Smooth muscle cell (in vitro differentiated cells): ENCODE data around the gene ABCC8. TPM values are rescaled to one million over a fixed set of nuclear protein-coding genes. Genes with fewer than 3 reads are reported as not detected.

Experiments
- DNase-seq: peaks from one replicate; lab custom pipeline; 2025; ENCODE audit not compliant: unreplicated experiment; lab: John Stamatoyannopoulos, UW
- H2AFZ ChIP-seq: fragments of 200-600 bp; sonication (generic); 2 replicates; pipeline ENCODE4 v1.6.0; 2016; ENCODE audit warnings: antibody characterized with exemption, low read depth, mild to moderate bottlenecking
- H3F3A ChIP-seq: fragments of 200-600 bp; sonication (generic); 2 replicates; pipeline ENCODE4 v1.6.0; 2017; ENCODE audit warnings: antibody characterized with exemption, low read depth
- H3K27ac ChIP-seq: fragments of 200-600 bp; sonication (generic); 2 replicates; pipeline ENCODE4 v1.5.1; 2016; ENCODE audit warnings: low read depth, mild to moderate bottlenecking
- H3K27me3 ChIP-seq: fragments of 200-600 bp; sonication (generic); 2 replicates; pipeline ENCODE4 v1.6.1; 2016; ENCODE audit warnings: low read depth, mild to moderate bottlenecking
- H3K36me3 ChIP-seq: fragments of 200-600 bp; sonication (generic); 2 replicates; pipeline ENCODE4 v1.5.1; 2016; ENCODE audit warnings: low read depth
- H3K4me1 ChIP-seq: fragments of 200-600 bp; sonication (generic); 2 replicates; pipeline ENCODE4 v1.5.1; 2016; ENCODE audit warnings: low read depth
- H3K4me2 ChIP-seq: fragments of 200-600 bp; sonication (generic); 2 replicates; pipeline ENCODE4 v1.6.0; 2016; ENCODE audit warnings: mild to moderate bottlenecking
- H3K4me3 ChIP-seq: fragments of 200-600 bp; sonication (generic); 2 replicates; pipeline ENCODE4 v1.5.1; 2016; ENCODE audit warnings: mild to moderate bottlenecking
- H3K79me2 ChIP-seq: fragments of 200-600 bp; sonication (generic); 2 replicates; pipeline ENCODE4 v1.6.0; 2016; ENCODE audit warnings: low read depth, mild to moderate bottlenecking
- H3K9ac ChIP-seq: fragments of 200-600 bp; sonication (generic); 2 replicates; pipeline ENCODE4 v1.6.0; 2016; ENCODE audit warnings: low read depth
- H3K9me3 ChIP-seq: fragments of 200-600 bp; sonication (generic); replicated peaks from 2 replicates; pipeline ENCODE4 v1.5.1; 2016; ENCODE audit warnings: low read depth
- H4K20me1 ChIP-seq: fragments of 200-600 bp; sonication (generic); 2 replicates; pipeline ENCODE4 v1.6.0; 2016; ENCODE audit warnings: low read depth
- CTCF ChIP-seq: fragments of 200-600 bp; sonication (generic); IDR thresholded peaks from 2 replicates; pipeline ENCODE4 v1.5.1; 2017; ENCODE audit warnings: borderline replicate concordance, mild to moderate bottlenecking, antibody characterized with exemption; ENCODE audit not compliant: insufficient read depth, poor library complexity, severe bottlenecking
- WGBS: methylation state at CpG from one replicate; pipeline ENCODE4 v1.1.7; 2016; ENCODE audit warnings: low lambda C conversion rate; 5-methylcytosine and 5-hydroxymethylcytosine counted together
- polyA plus RNA-seq: library from polyadenylated mRNA; unstranded; fragments of >200 nt; fragmentation: Nextera tagmentation; extraction: Ambion mirVana; gene quantifications from 2 replicates; pipeline ENCODE4 v1.2.1, GENCODE V29; 2016
- total RNA-seq: library from RNA; depleted of rRNA; stranded (reverse); fragments of >200 nt; gene quantifications from 2 replicates; pipeline ENCODE4 v1.2.3, GENCODE V29; 2014

The ABCC8 gene
- total and polyA plus RNA-seq, 2 experiments from 2014 or later = not detected

- Histone ChIP-seq H3K36me3 (peaks cover 35% of the 10 kb centered on the region), H3F3A (no peaks in the 10 kb centered on the region), H2AFZ (no peak overlapping the region), H3K27me3 (no peaks in the 10 kb centered on the region), H3K4me1 (no peaks in the 10 kb centered on the region), H3K9ac (no peak overlapping the region), H3K79me2 (no peaks in the 10 kb centered on the region), H3K9me3 (peaks cover 3% of the 10 kb centered on the region), H3K27ac (no peak overlapping the region), H3K4me2 (no peak overlapping the region), H3K4me3 (no peak overlapping the region), H4K20me1 (no peaks in the 10 kb centered on the region)
- no peak for TF ChIP-seq CTCF
- no peak for DNase-seq
- 83% methylated on average over 3 of the region's 3 CpGs for WGBS
Measured at GRCh38 chr11:17371614-17372013, 105.0 kb downstream of the ABCC8 start.

DNA sequence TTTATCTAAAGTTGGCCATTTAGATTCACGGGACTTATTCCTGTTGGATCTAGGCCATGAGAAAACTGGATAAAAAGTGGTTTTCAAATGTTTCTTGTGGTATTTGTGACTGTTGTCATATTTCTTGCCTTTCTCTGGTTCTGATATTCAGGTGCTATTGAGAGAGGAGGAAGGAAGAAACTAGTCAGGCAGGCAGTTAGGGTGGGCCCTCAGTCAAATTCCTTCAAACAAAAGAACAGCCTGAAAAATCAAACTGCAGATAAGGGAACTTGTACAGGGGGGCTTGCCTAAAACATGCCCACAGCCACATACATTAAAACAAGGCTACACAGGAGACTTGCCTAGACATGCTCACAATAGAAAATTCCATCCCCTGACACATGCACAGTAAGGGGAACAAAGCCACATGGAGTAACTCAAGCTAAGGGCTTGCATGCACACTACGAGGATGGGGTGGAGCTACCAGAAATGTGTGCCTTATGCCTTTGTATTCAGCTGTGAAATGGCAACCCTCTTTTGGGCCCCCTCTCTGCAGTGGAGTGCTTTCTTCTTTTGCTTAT lies 106.9 kb downstream of the ABCC8 start:
- Histone ChIP-seq H3K27me3 (no peaks in the 10 kb centered on the region), H3K4me3 (no peak overlapping the region), H3K4me1 (no peaks in the 10 kb centered on the region), H3K9me3 (peaks cover 3% of the 10 kb centered on the region), H3K36me3 (peaks cover 35% of the 10 kb centered on the region), H2AFZ (no peak overlapping the region), H4K20me1 (no peaks in the 10 kb centered on the region), H3K27ac (no peak overlapping the region), H3K4me2 (no peak overlapping the region), H3K79me2 (no peaks in the 10 kb centered on the region), H3K9ac (no peak overlapping the region), H3F3A (no peaks in the 10 kb centered on the region)
- WGBS = 79% methylated on average over 2 of the region's 2 CpGs
- no peak for TF ChIP-seq CTCF
- DNase-seq = no peak

- H3K4me2 ChIP-seq = no peak overlapping the region
- no peak for DNase-seq
- no peak overlapping the region for H3K4me3 ChIP-seq
- no peaks in the 10 kb centered on the region for H3K79me2 ChIP-seq
- H3K9ac ChIP-seq = no peak overlapping the region
- no peaks in the 10 kb centered on the region for H4K20me1 ChIP-seq
- H3K27me3 ChIP-seq = no peaks in the 10 kb centered on the region
- peaks cover 35% of the 10 kb centered on the region for H3K36me3 ChIP-seq
- H3K27ac ChIP-seq = no peak overlapping the region
- no peak for TF ChIP-seq CTCF
- H2AFZ ChIP-seq = no peak overlapping the region
- H3K9me3 ChIP-seq = peaks cover 3% of the 10 kb centered on the region
- no peaks in the 10 kb centered on the region for H3K4me1 ChIP-seq
- no peaks in the 10 kb centered on the region for H3F3A ChIP-seq
Measured at GRCh38 chr11:17369094-17369493, 107.6 kb downstream of the ABCC8 start.

GRCh38 chr11:17368551-17368950 lies 108.1 kb downstream of the ABCC8 start:
- H3K4me1 ChIP-seq = no peaks in the 10 kb centered on the region
- H3K4me2 ChIP-seq = no peak overlapping the region
- no peak overlapping the region for H2AFZ ChIP-seq
- H3K9me3 ChIP-seq = peaks cover 3% of the 10 kb centered on the region
- H3K27me3 ChIP-seq = no peaks in the 10 kb centered on the region
- H4K20me1 ChIP-seq = no peaks in the 10 kb centered on the region
- DNase-seq = no peak
- no peak overlapping the region for H3K9ac ChIP-seq
- H3K36me3 ChIP-seq = peaks cover 35% of the 10 kb centered on the region
- H3F3A ChIP-seq = no peaks in the 10 kb centered on the region
- no peak overlapping the region for H3K4me3 ChIP-seq
- 91% methylated on average over 3 of the region's 3 CpGs for WGBS
- no peak for TF ChIP-seq CTCF
- no peaks in the 10 kb centered on the region for H3K79me2 ChIP-seq
- no peak overlapping the region for H3K27ac ChIP-seq
